Astrocyte of the spinal cord (primary cell): ENCODE data around the gene ADCY3.

Experiments
- DNase-seq: peaks from one replicate; pipeline ENCODE4 v3.0.0; 2011; ENCODE audit warnings: low read depth, low spot score
- H3K4me3 ChIP-seq: 2 replicates; pipeline ENCODE4 v1.5.1; 2011; ENCODE audit warnings: low read depth, mild to moderate bottlenecking, low read length, moderate library complexity
- in situ Hi-C: cut with HindIII; loops from 2 replicates; pipeline ENCODE4 v1.10.0; 2017; ENCODE audit warnings: low sequenced_read_pairs
- TF ChIP-seq, protein P1 (sequence below): IDR thresholded peaks from 2 replicates; pipeline ENCODE4 v1.5.1; 2012; ENCODE audit warnings: low read depth, mild to moderate bottlenecking, low read length, inconsistent platforms

Gene ADCY3

DNA sequence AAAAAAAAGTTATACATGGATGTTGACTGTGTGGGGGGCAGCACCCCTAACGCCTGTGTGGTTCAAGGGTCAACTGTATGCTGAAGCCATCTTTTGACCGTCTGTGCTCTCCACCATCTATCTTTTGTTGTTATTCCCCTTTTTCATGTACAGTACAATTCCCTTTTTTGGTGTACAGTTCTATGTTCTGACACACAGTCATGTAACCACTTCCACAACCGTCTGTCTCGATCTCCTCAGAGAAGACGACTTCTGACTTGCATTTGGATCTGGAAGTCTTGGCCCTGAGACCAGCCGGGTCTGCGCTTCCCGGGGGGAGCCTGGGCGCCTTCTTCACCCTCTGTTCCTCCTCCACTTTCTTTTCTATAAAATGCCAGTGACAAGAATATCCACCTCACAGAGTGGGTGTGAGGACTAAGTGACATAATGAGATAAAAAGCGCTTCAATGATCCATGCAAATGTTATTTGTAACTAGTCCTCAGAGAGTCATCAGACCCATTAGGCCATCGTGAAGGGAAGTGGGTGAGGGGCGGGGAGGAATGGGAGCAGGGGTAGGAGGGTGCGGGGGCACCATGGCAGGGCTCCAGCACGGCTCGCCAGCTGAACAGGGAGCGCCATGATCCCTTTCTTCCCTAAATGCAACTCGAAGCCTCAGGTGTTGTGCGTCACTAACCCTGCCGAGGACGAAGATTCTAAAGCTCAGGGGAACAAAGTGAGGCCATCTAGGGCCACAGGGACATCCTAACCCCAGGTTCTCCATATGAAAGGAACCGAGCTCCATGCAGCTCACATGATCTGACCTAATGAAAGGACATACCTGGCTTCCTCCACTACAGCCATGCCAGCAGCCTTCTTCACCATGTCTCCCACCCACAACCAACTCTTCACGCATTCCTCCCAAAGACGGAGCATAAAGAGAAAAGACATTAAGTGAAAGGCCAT is 16.6 kb downstream of the ADCY3 start:
- no peak for DNase-seq
- in situ Hi-C loops, result no loop called here
- no peak overlapping the region for H3K4me3 ChIP-seq
- TF ChIP-seq, protein P1, sequence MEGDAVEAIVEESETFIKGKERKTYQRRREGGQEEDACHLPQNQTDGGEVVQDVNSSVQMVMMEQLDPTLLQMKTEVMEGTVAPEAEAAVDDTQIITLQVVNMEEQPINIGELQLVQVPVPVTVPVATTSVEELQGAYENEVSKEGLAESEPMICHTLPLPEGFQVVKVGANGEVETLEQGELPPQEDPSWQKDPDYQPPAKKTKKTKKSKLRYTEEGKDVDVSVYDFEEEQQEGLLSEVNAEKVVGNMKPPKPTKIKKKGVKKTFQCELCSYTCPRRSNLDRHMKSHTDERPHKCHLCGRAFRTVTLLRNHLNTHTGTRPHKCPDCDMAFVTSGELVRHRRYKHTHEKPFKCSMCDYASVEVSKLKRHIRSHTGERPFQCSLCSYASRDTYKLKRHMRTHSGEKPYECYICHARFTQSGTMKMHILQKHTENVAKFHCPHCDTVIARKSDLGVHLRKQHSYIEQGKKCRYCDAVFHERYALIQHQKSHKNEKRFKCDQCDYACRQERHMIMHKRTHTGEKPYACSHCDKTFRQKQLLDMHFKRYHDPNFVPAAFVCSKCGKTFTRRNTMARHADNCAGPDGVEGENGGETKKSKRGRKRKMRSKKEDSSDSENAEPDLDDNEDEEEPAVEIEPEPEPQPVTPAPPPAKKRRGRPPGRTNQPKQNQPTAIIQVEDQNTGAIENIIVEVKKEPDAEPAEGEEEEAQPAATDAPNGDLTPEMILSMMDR, result no peak

DNA sequence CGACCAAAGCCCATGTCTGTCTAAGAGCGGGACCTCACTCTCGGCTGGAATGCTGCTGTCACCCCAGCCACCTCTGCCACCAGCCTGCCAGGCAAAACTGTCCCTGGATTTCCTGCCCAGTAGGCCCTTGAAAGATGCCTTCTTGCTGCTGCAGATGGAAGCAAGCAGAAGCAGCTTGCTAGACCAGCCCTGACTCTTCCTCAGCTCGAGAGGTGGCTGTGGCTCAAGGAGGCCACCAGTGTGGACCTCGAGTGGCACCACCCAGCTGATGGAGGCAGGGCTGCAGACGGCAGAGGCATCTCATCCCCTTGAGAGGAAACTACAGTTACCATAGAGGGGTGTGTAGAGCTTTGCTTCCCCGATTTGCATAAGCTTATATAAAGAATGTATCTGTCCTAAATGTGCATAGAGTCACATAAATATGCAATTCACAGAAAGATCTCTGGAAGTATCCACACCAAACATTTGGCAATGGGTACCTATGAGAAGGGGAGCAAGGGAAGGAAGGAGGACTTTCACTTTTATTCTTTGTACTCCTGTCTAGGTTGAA is 20.6 kb downstream of the ADCY3 start:
- no peak for DNase-seq
- H3K4me3 ChIP-seq, result no peak overlapping the region
- TF ChIP-seq, protein P1, result no peak
- in situ Hi-C loops, result no loop called here

DNA sequence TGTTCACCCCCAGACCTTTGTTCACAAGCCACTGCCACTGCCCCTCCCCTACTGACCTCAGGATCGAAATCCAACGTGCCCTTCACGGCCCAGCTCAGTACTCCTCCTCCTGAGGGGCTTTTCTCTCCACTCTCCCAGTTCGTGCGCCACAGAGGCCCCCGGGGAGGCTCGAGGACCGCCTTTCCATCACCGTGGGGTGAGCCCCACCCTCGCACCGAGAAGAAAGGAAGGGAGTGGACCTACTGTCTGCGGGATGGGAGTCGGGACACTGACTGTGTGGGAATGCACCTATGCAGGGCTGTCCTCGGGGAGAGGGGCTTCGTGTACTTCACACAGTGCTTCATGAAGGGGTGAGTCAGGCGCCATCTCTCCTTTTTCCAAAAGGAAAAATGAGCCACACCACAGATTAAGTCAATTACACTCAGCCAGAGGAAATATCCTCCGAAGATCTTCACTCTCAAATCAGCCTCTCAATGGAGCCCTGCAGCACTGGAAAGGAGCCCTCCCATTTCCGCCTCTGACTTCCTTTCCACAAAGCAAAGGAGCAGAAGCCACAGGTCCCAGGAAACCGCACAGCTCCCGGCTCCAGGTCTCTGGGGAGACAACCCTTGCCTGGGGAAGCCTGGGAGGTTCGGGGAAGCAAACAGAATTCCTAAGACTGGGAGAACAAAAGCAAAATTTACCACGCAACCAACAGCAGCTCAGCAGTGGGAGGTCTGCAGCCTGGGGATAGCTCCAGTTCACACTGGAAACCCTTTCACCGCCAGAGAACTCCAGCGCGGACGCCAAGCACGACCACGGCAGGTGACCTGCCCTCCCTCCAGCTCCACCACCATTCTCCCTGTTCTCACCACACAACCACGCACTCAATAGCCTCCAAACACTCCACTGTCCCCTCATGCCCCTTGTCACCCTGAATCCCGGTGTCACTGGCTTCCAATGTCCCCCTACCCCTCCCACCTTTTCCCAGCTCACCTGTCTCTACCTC is 21.6 kb downstream of the ADCY3 start:
- in situ Hi-C loops, result no loop called here
- DNase-seq, result no peak
- H3K4me3 ChIP-seq, result no peak overlapping the region
- TF ChIP-seq, protein P1, result no peak

DNA sequence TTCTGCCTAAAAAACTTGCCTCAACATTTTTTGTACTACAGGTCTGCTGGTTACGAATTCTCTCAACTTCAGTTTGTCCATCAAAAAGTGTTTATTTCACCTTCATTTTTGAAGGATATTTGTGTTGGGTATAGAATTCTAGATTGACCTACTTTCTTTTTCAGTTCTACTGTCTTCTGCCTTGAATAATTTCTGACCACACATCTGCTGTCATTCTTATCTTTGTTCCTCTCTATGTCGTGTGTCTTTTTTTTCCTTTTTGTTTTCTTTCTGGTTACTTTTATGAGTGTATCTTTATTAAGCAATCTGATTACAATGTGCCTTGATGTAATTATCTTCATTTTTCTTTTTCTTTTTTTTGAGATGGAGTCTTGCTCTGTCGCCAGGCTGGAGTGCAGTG is 25.3 kb downstream of the ADCY3 start:
- DNase-seq, result no peak
- TF ChIP-seq, protein P1, result no peak
- in situ Hi-C loops, result no loop called here
- no peak overlapping the region for H3K4me3 ChIP-seq

DNA sequence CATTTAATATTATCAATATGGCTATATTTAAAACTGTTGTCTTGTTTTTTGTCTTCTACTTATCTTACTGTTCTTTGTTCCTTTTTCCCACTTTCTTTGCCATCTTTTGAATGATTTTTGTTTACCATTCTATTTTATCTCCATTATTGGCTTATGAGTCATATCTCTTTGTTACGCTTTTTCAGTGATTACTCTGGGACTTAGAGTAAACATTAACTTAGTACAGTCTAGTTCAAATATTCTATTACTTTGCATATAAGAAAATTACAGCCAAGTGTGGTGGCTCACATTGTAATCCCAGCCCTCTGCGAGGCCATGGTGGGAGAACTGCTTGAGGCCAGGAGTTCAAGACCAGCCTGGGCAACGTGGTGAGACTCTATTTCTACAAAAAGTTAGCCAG is 26.1 kb downstream of the ADCY3 start:
- TF ChIP-seq, protein P1, result no peak
- in situ Hi-C loops, result no loop called here
- no peak overlapping the region for H3K4me3 ChIP-seq
- no peak for DNase-seq

DNA sequence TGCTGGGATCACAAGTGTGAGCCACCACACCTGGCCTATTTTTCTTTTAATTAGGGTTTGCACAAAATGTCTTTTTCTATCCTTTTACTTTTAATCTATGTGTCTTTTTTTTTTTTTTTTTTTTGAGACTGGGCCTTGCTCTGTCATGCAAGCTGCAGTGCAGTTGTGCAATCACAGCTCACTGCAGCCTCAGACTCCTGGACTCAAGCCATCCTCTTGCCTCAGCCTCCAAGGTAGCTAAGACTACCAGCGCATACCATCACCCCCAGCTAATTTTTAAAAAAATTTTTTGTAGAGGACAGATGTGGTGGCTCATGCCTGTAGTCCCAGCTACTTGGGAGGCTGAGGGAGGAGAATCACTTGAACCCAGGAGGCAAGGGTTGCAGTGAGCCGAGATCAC is 27.1 kb downstream of the ADCY3 start:
- in situ Hi-C loops, result no loop called here
- DNase-seq, result no peak
- TF ChIP-seq, protein P1, result no peak
- H3K4me3 ChIP-seq, result no peak overlapping the region
